Measurements from ENCODE around the gene SIGLEC10.
"Not testable (repeated sequence)": the region's sequence is repeated elsewhere in the genome, so short reads cannot be mapped to it uniquely, and the experiment has no call there.

Gene SIGLEC10

DNA sequence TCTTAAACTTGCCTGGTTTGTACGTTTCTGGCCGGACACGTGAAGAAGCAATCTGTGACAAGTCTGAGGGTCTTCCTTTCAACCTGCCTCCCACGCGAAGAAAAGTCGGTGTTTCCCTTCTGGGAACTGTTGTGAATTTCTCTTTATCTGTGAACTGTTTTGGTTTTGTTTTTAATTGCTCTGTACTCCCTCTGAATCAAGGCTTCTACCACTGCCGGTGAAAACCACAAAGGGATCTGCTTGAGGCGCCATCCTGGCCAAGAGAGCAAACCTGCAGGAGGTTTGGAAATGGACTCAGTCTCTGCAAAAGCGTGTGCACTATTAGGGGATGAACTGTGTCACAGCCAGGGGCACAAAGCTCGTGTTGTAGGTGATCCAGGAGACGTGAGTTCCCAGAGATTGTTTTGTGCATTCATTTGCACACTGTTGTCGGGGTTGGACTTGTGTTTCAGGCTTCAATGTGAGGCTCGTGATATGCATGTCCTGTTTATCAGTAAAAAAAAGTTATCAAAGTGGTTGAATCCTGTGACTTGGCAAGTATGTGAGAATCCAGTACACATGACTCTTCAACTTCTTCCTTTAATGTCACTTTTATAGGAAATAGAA, 31.1 kb upstream of the SIGLEC10 start:
- Histone ChIP-seq H3K4me3 (ENCODE audit: low read depth, low read length, poor library complexity, severe bottlenecking) (no peak overlapping the region), H2AFZ (ENCODE audit: low read length) (no peak overlapping the region), H3K9me3 (ENCODE audit: low read length) (no peaks in the 10 kb centered on the region), H4K20me1 (ENCODE audit: insufficient read depth, low read length) (no peaks in the 10 kb centered on the region), H3K27ac (ENCODE audit: low read depth, low read length, poor library complexity, severe bottlenecking) (no peak overlapping the region), H3K36me3 (ENCODE audit: insufficient read depth, low read length) (no peaks in the 10 kb centered on the region; the same call in 1 of the 2 replicates), H3K27me3 (ENCODE audit: insufficient read depth, low read length) (no peaks in the 10 kb centered on the region; the same call in 1 of the 2 replicates), H3K9me2 (ENCODE audit: low read depth, low read length) (no peaks in the 10 kb centered on the region), H3K4me1 (ENCODE audit: insufficient read depth, low read length, severe bottlenecking) (no peaks in the 10 kb centered on the region), H3K4me2 (ENCODE audit: low read length) (no peak overlapping the region), H3K9ac (ENCODE audit: low read length) (no peak overlapping the region), H3K79me2 (ENCODE audit: insufficient read depth, low read length) (no peaks in the 10 kb centered on the region), H3F3A (ENCODE audit: insufficient read depth, low read length) (no peaks in the 10 kb centered on the region)
- TF ChIP-seq EZH2 (IDR thresholded peaks at IDR 0.05; ENCODE audit: borderline replicate concordance, low read length) = no peak

DNA sequence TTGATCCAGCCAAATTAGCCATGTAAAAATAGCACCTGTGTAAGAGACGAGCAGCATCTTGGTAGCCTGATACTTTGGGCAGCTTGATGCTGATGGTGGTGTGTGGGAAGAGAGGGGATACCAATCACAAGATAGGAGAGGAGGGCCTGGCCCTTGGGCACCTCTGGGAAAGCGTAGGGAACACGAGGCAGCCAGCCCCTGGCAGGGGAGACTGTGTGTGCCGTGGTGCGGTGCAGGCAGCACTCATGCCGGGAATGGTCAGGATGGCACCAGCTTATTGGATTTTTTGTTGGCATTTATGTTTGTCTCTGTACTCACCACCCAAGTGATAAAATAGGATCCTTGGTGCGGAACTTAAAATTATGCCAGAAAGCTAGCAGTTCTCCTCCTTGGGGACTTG, 30.6 kb upstream of the SIGLEC10 start:
- H3F3A ChIP-seq (ENCODE audit: insufficient read depth, low read length) = no peaks in the 10 kb centered on the region
- H3K4me1 ChIP-seq (ENCODE audit: insufficient read depth, low read length, severe bottlenecking) = no peaks in the 10 kb centered on the region
- H3K4me2 ChIP-seq (ENCODE audit: low read length) = no peak overlapping the region

DNA sequence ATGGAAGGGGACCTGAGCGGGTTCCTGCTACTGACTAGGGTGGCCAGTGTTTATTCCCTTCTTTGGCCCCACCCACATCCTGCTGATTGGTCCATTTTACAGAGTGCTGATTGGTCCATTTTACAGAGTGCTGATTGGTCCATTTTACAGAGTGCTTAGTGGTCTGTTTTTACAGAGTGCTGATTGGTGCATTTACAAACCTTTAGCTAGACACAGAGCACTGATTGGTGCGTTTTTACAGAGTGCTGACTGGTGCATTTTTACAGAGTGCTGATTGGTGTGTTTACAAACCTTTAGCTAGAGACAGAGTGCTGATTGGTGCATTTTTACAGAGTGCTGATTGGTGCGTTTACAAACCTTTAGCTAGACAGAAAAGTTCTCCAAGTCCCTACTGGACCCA, 30.1 kb upstream of the SIGLEC10 start:
- not testable (repeated sequence) for H3K27ac ChIP-seq (ENCODE audit: low read depth, low read length, poor library complexity, severe bottlenecking); H3K9me3 ChIP-seq (ENCODE audit: low read length); H3K4me3 ChIP-seq (ENCODE audit: low read depth, low read length, poor library complexity, severe bottlenecking); H3K9ac ChIP-seq (ENCODE audit: low read length); H3K79me2 ChIP-seq (ENCODE audit: insufficient read depth, low read length); H3K4me1 ChIP-seq (ENCODE audit: insufficient read depth, low read length, severe bottlenecking); H3K27me3 ChIP-seq (ENCODE audit: insufficient read depth, low read length); H3K36me3 ChIP-seq (ENCODE audit: insufficient read depth, low read length); H2AFZ ChIP-seq (ENCODE audit: low read length); H4K20me1 ChIP-seq (ENCODE audit: insufficient read depth, low read length); H3K4me2 ChIP-seq (ENCODE audit: low read length); H3K9me2 ChIP-seq (ENCODE audit: low read depth, low read length); H3F3A ChIP-seq (ENCODE audit: insufficient read depth, low read length)

More for the DNA sequence above, 30.6 kb upstream of the SIGLEC10 start:
- Histone ChIP-seq H4K20me1 (ENCODE audit: insufficient read depth, low read length) (no peaks in the 10 kb centered on the region), H3K36me3 (ENCODE audit: insufficient read depth, low read length) (no peaks in the 10 kb centered on the region; the same call in 1 of the 2 replicates), H3K27me3 (ENCODE audit: insufficient read depth, low read length) (no peaks in the 10 kb centered on the region; the same call in 1 of the 2 replicates), H3K27ac (ENCODE audit: low read depth, low read length, poor library complexity, severe bottlenecking) (no peak overlapping the region), H3K79me2 (ENCODE audit: insufficient read depth, low read length) (no peaks in the 10 kb centered on the region), H3K9me3 (ENCODE audit: low read length) (no peaks in the 10 kb centered on the region), H2AFZ (ENCODE audit: low read length) (no peak overlapping the region), H3K4me3 (ENCODE audit: low read depth, low read length, poor library complexity, severe bottlenecking) (no peak overlapping the region), H3K9me2 (ENCODE audit: low read depth, low read length) (no peaks in the 10 kb centered on the region), H3K9ac (ENCODE audit: low read length) (no peak overlapping the region)
- TF ChIP-seq EZH2 (IDR thresholded peaks at IDR 0.05; ENCODE audit: borderline replicate concordance, low read length) = no peak
- TF ChIP-seq, protein P1, sequence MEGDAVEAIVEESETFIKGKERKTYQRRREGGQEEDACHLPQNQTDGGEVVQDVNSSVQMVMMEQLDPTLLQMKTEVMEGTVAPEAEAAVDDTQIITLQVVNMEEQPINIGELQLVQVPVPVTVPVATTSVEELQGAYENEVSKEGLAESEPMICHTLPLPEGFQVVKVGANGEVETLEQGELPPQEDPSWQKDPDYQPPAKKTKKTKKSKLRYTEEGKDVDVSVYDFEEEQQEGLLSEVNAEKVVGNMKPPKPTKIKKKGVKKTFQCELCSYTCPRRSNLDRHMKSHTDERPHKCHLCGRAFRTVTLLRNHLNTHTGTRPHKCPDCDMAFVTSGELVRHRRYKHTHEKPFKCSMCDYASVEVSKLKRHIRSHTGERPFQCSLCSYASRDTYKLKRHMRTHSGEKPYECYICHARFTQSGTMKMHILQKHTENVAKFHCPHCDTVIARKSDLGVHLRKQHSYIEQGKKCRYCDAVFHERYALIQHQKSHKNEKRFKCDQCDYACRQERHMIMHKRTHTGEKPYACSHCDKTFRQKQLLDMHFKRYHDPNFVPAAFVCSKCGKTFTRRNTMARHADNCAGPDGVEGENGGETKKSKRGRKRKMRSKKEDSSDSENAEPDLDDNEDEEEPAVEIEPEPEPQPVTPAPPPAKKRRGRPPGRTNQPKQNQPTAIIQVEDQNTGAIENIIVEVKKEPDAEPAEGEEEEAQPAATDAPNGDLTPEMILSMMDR (IDR thresholded peaks at IDR 0.05; ENCODE audit: low read length) = no peak

DNA sequence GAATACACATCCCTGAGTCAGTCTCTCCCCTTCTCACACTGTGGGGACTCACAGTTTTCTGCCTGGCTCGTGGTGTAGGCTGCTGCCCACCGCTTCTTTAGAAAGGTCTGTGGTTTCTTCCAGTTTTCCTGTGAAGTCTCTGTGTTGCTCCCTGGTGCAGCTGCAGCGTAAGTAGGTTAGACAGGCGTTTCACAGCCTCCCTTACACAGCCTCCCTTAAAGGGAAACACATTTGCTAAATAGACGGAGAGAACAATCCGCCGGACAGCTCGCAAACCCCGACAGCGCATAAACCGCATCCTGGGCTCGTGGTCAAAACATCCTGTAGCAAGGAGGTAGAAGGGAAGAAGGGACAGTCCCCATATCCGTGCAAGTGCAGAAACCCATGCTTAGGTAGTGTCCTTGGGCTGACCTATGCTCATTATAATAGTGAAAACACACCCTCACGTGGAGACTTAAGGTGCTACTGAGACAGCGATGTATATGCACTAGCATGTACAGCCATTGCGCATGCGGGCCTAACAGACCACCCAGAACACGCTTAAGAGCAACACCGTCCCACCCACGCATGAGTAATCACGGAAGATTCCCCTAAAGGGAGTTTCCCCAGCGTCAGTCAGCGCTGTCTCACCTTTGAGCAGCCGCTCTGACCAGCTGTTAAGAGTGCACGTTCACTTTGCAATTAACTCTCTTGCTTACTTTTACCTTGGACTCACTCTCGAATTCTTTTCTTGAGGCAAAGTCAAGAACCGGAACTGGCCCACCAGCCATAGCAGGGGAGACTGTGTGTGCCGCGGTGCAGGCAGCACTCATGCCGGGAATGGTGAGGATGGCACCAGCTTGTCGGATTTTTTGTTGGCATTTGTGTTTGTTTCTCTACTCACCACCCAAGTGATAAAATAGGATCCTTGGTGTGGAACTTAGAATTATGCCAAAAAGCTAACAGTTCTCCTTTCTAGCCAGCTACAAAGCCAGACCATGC, 24.3 kb upstream of the SIGLEC10 start:
- no peaks in the 10 kb centered on the region for H3K9me2 ChIP-seq (ENCODE audit: low read depth, low read length)
- no peaks in the 10 kb centered on the region for H4K20me1 ChIP-seq (ENCODE audit: insufficient read depth, low read length)
- no peaks in the 10 kb centered on the region for H3F3A ChIP-seq (ENCODE audit: insufficient read depth, low read length)
- no peak overlapping the region for H2AFZ ChIP-seq (ENCODE audit: low read length)
- H3K27ac ChIP-seq (ENCODE audit: low read depth, low read length, poor library complexity, severe bottlenecking) = no peak overlapping the region
- peak overlapping the region; percentile 58 for H3K4me2 ChIP-seq (ENCODE audit: low read length)
- H3K36me3 ChIP-seq (ENCODE audit: insufficient read depth, low read length) = no peaks in the 10 kb centered on the region
- TF ChIP-seq, protein P1 (IDR thresholded peaks at IDR 0.05; ENCODE audit: low read length) = no peak; the same call in 1 of the 2 replicates
- no peak for TF ChIP-seq EZH2 (IDR thresholded peaks at IDR 0.05; ENCODE audit: borderline replicate concordance, low read length)
- H3K9ac ChIP-seq (ENCODE audit: low read length) = peak overlapping the region; percentile 16; the same call in 1 of the 2 replicates
- no peaks in the 10 kb centered on the region for H3K9me3 ChIP-seq (ENCODE audit: low read length)
- H3K4me1 ChIP-seq (ENCODE audit: insufficient read depth, low read length, severe bottlenecking) = peaks cover 18% of the 10 kb centered on the region
- peaks cover 2% of the 10 kb centered on the region; the same call in 1 of the 2 replicates for H3K27me3 ChIP-seq (ENCODE audit: insufficient read depth, low read length)
- H3K4me3 ChIP-seq (ENCODE audit: low read depth, low read length, poor library complexity, severe bottlenecking) = peak overlapping the region; percentile 44
- no peaks in the 10 kb centered on the region for H3K79me2 ChIP-seq (ENCODE audit: insufficient read depth, low read length)
